ENCODE results near the gene CHRM1.
A peak's percentile ranks its signal among the peaks of the same experiment; 100 is the strongest.

- TF ChIP-seq CTCF (IDR thresholded peaks at IDR 0.05) (peak; percentile 49 to 85 (median 71)), POLR2A (IDR thresholded peaks at IDR 0.05) (peak in 2 of 3 donors; percentile 13 to 37)
Measured at GRCh38 chr11:62909107-62909894, 11.9 kb downstream of the CHRM1 start.
